T-cell (primary cell): ENCODE measurements around the gene QRSL1. TPM values are rescaled to one million over a fixed set of nuclear protein-coding genes. Genes with fewer than 3 reads are reported as not detected.

Source experiments
- ATAC-seq, 4 experiments: fragments of 200-7000 bp in 3 of 4; fragments of 150-1000 bp in 1 of 4; cut with Tn5 transposase; replicated peaks in 1 of 4; 1 replicate in 3 of 4; 2 replicates in 1 of 4; pipeline ENCODE4 v1.10.0; 2021; ENCODE audit warnings: moderate library complexity in 3 of 4, mild to moderate bottlenecking in 2 of 4, moderate number of reproducible peaks in 1 of 4
- CTCF ChIA-PET, 2 donors: fragments of 300-600 bp; sonication (Branson Sonifier 250); formaldehyde crosslinking; loops; one replicate each; lab custom pipeline; 2022; ENCODE audit warnings: antibody characterized with exemption in 2 of 2; lab: Charles Lee
- POLR2A ChIA-PET, 2 donors: fragments of 300-600 bp; sonication (Branson Sonifier 250); formaldehyde crosslinking; loops; one replicate each; lab custom pipeline; 2022; ENCODE audit warnings: antibody characterized with exemption in 2 of 2; lab: Charles Lee
- DNase-seq, 35 experiments: peaks; one replicate each; pipeline versions ENCODE4 v3.0.0 to v3.0.0-alpha.2; 2013 to 2023
- H3K27ac ChIP-seq: one replicate; pipeline ENCODE4 v1.5.1; 2013; ENCODE audit warnings: low read length
- H3K27me3 ChIP-seq, 2 experiments: replicated peaks in 1 of 2; 1 replicate in 1 of 2; 2 replicates in 1 of 2; pipeline versions ENCODE4 v1.6.1 to v1.7.0; 2013; ENCODE audit warnings: low read length in 1 of 2, mixed read lengths in 1 of 2; ENCODE audit not compliant: control insufficient read depth in 2 of 2, insufficient read depth in 2 of 2; ENCODE audit errors: extremely low read depth in 1 of 2
- H3K36me3 ChIP-seq, 2 donors: 1 replicate in 1 of 2; 2 replicates in 1 of 2; pipeline versions ENCODE4 v1.6.1 to v1.7.0; 2013; ENCODE audit warnings: low read length in 1 of 2; ENCODE audit not compliant: control insufficient read depth in 2 of 2, insufficient read depth in 1 of 2; ENCODE audit errors: extremely low read depth in 1 of 2
- H3K4me1 ChIP-seq, 2 experiments: 1 replicate in 1 of 2; 2 replicates in 1 of 2; pipeline versions ENCODE4 v1.6.1 to v1.7.0; 2013; ENCODE audit warnings: low read length in 2 of 2, mixed read lengths in 1 of 2; ENCODE audit not compliant: insufficient read depth in 2 of 2, control insufficient read depth in 1 of 2; ENCODE audit errors: extremely low read depth in 1 of 2
- H3K4me3 ChIP-seq, 2 donors: 1 replicate in 1 of 2; 2 replicates in 1 of 2; pipeline versions ENCODE4 v1.5.1 to v1.7.0; 2013; ENCODE audit warnings: mild to moderate bottlenecking in 2 of 2, low read length in 1 of 2, moderate library complexity in 1 of 2; ENCODE audit not compliant: control insufficient read depth in 1 of 2; ENCODE audit errors: extremely low read depth in 1 of 2
- H3K9me3 ChIP-seq: 2 replicates; pipeline ENCODE4 v1.7.0; 2013
- H3K27ac Mint-ChIP-seq, 2 donors: one replicate each; pipeline ENCODE4 v1.8.0; 2020 to 2021; ENCODE audit warnings: mild to moderate bottlenecking in 2 of 2, mixed read lengths in 2 of 2
- H3K27me3 Mint-ChIP-seq, 2 donors: one replicate each; pipeline ENCODE4 v1.8.0; 2021 to 2022; ENCODE audit warnings: mixed read lengths in 2 of 2
- H3K36me3 Mint-ChIP-seq: one replicate; pipeline ENCODE4 v1.8.0; 2021; ENCODE audit warnings: mixed read lengths
- H3K4me1 Mint-ChIP-seq, 3 donors: one replicate each; pipeline ENCODE4 v1.8.0; 2020 to 2022; ENCODE audit warnings: mixed read lengths in 3 of 3, mild to moderate bottlenecking in 1 of 3
- H3K4me3 Mint-ChIP-seq, 3 donors: one replicate each; pipeline ENCODE4 v1.8.0; 2020 to 2022; ENCODE audit warnings: mild to moderate bottlenecking in 3 of 3, mixed read lengths in 3 of 3, moderate library complexity in 3 of 3
- H3K9me3 Mint-ChIP-seq, 3 donors: one replicate each; pipeline ENCODE4 v1.8.0; 2020 to 2022; ENCODE audit warnings: mixed read lengths in 3 of 3
- WGBS: methylation state at CpG from one replicate; pipeline ENCODE4 v1.1.5; 2013; ENCODE audit warnings: missing lambda C conversion rate; ENCODE audit not compliant: insufficient coverage; 5-methylcytosine and 5-hydroxymethylcytosine counted together
- total RNA-seq, 35 experiments: library from RNA in 6 of 35; stranded (reverse) in 6 of 35; fragments of 120-200 nt in 1 of 35; gene quantifications; one replicate each; pipeline versions ENCODE4 v1.2.1 to v1.2.4 and lab custom pipeline; 2013 to 2026

The QRSL1 gene
- total RNA-seq, 5 donors from 2014 or later (not counting 1 experiment from before 2014, with no cell fraction given), result 7.6 to 13.8 (median 12.3) TPM

DNA sequence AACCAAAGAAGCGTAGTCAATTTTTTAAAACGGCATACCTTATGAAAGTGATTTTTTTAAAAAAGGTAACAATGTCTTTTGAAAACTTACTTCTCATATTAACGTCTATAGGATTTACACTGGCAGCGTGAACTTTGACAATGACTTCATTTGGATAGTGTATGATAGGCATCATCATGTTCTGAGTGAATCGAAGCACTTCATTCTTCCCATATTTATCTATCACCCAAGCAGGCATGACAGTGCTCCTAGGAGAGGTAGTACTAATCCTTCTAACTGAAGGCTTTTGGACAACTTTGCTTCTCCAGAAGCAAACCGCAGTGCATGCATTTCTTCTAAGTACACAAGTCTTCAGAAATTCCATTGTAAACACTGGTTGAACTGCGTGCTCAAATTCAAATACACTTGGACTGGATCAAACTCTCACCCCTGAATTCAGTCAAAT is 698 bp upstream of the QRSL1 start:
- DNase-seq (peak in 1 of 35 experiments; percentile 6), ATAC-seq (no peak)
- peak overlapping the region; percentile 82 for H3K27ac ChIP-seq
- ChIA-PET CTCF (interaction anchor here (0.8 to 1.6 kb wide), 5 partner anchors 11 to 1912 kb away, joined by 3 to 6 read pairs (median 3); no protein-coding TSS in a partner anchor), POLR2A (interaction anchor here in 1 of 2 donors (0.6 kb wide), 1 partner anchor 405 kb away, joined by 3 read pairs; no protein-coding TSS in a partner anchor)
- H3K4me1 ChIP-seq, result peaks cover 9 to 13% of the 10 kb centered on the region in 2 experiments
- H3K9me3 ChIP-seq, result no peaks in the 10 kb centered on the region
- Mint-ChIP-seq H3K27ac (peak overlapping the region; percentile 92 to 99), H3K4me1 (peaks cover 33 to 42% (median 40%) of the 10 kb centered on the region in 3 donors), H3K4me3 (peak overlapping the region; percentile 89 to 98 (median 94)), H3K36me3 (peaks cover 4% of the 10 kb centered on the region), H3K27me3 (no peaks in the 10 kb centered on the region), H3K9me3 (no peaks in the 10 kb centered on the region)
- H3K36me3 ChIP-seq, result no peaks in the 10 kb centered on the region
- WGBS, result 0% methylated on average over 2 of the region's 7 CpGs
- H3K4me3 ChIP-seq, result peak overlapping the region; percentile 65 to 75
- no peaks in the 10 kb centered on the region for H3K27me3 ChIP-seq

DNA sequence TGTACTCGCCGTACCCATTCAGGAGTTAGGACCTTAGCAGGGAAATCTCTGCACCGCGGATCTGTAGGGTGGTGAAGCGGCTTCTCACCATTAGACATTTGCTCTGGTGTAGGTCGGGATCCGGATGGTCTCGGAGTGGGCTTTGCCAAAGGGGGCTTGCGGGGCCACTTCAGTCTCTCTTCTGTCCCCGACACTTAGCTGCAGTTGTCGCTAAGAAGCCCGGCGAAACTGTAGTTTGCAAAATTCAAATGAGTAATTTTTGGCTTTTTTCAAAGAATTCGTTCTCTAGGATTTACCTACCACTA is 433 bp downstream of the QRSL1 start:
- ATAC-seq (no peak), DNase-seq (no peak)
- CTCF ChIA-PET, result interaction anchor here in 1 of 2 donors (0.5 kb wide), 2 partner anchors 124 to 399 kb away, joined by 4 to 7 read pairs; no protein-coding TSS in a partner anchor
- Mint-ChIP-seq H3K9me3 (no peaks in the 10 kb centered on the region), H3K4me3 (peak overlapping the region; percentile 89 to 98 (median 94)), H3K27ac (peak overlapping the region; percentile 92 to 99), H3K4me1 (peaks cover 45 to 50% (median 46%) of the 10 kb centered on the region in 3 donors), H3K27me3 (no peaks in the 10 kb centered on the region), H3K36me3 (peaks cover 11% of the 10 kb centered on the region)
- H3K36me3 ChIP-seq, result no peaks in the 10 kb centered on the region
- peaks cover 9 to 13% of the 10 kb centered on the region in 2 experiments for H3K4me1 ChIP-seq
- no peaks in the 10 kb centered on the region for H3K9me3 ChIP-seq
- POLR2A ChIA-PET, result interaction anchor here in 1 of 2 donors (0.8 to 1.0 kb wide), 2 partner anchors 8 to 181 kb away, joined by 3 read pairs; no protein-coding TSS in a partner anchor
- 0% methylated on average over 9 of the region's 14 CpGs for WGBS
- no peaks in the 10 kb centered on the region for H3K27me3 ChIP-seq
- peak overlapping the region; percentile 65 to 75 for H3K4me3 ChIP-seq
- peak overlapping the region; percentile 82 for H3K27ac ChIP-seq

DNA sequence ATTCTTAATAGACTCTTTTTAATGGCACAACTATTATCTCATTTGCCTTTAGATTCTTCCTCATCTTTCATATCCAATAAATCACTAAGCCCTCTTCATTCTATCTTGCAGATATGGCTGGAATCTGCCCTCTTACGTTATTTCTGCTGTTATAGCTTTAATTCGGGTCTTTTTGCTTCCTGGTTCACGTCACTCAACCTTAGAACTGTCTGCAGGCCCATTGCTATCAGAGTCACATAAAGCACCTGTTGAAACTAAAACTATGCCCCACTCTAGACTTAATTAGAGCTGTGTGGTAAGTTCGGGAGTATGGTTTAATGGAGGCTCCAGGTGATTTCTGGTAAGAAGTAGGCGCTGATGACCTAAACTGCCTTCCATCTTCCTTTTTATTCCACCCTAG is 988 bp downstream of the QRSL1 start:
- Histone ChIP-seq H3K4me3 (peak overlapping the region; percentile 65 to 75), H3K27ac (no peak overlapping the region), H3K4me1 (peaks cover 9 to 13% of the 10 kb centered on the region in 2 experiments), H3K27me3 (no peaks in the 10 kb centered on the region), H3K9me3 (no peaks in the 10 kb centered on the region), H3K36me3 (peaks cover 0 to 4% of the 10 kb centered on the region in 2 donors)
- Mint-ChIP-seq H3K36me3 (peaks cover 12% of the 10 kb centered on the region), H3K4me3 (peak overlapping the region; percentile 89 to 98 (median 94)), H3K27me3 (no peaks in the 10 kb centered on the region), H3K9me3 (no peaks in the 10 kb centered on the region), H3K4me1 (peaks cover 50 to 54% (median 52%) of the 10 kb centered on the region in 3 donors), H3K27ac (no peak overlapping the region)
- CTCF ChIA-PET, result interaction anchor here in 1 of 2 donors (0.5 to 1.0 kb wide), 3 partner anchors 17 to 399 kb away, joined by 3 to 7 read pairs (median 4); no protein-coding TSS in a partner anchor
- ATAC-seq, result no peak
- POLR2A ChIA-PET, result interaction anchor here (0.5 to 1.0 kb wide), 5 partner anchors 9 to 182 kb away, joined by 3 to 4 read pairs (median 3); no protein-coding TSS in a partner anchor
- 57% methylated on average over 1 of the region's 5 CpGs for WGBS
- DNase-seq, result peak in 1 of 35 experiments; percentile 5

DNA sequence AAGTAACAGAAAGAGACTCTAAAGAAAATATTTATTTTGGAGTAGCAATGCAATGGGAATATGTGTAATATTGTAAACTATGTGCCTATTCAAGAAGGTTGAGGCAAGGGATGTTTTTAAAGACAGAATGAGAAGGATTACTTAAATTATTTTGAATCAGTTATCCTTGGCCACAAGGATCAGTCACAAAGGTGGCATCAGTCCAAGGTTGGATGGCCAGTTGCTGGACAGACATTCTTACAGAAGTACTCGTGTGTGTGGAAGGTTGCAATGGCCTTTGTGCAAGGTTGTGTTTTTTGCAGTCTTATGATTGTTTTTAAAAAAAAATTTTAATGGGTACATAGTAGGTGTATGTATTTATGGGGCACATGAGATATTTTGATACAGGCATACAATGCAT is 2.0 kb downstream of the QRSL1 start:
- CTCF ChIA-PET, result no interaction called here
- Histone ChIP-seq H3K4me3 (no peak overlapping the region), H3K27me3 (no peaks in the 10 kb centered on the region), H3K9me3 (no peaks in the 10 kb centered on the region), H3K4me1 (peaks cover 9 to 13% of the 10 kb centered on the region in 2 experiments), H3K36me3 (peaks cover 0 to 4% of the 10 kb centered on the region in 2 donors), H3K27ac (no peak overlapping the region)
- ATAC-seq (no peak), DNase-seq (no peak)
- POLR2A ChIA-PET, result no interaction called here
- 83% methylated on average over 1 of the region's 1 CpG for WGBS
- H3K27ac Mint-ChIP-seq, result no peak overlapping the region
- peaks cover 51 to 55% (median 52%) of the 10 kb centered on the region in 3 donors for H3K4me1 Mint-ChIP-seq
- H3K4me3 Mint-ChIP-seq, result no peak overlapping the region
- H3K9me3 Mint-ChIP-seq, result no peaks in the 10 kb centered on the region
- no peaks in the 10 kb centered on the region for H3K27me3 Mint-ChIP-seq
- peaks cover 11% of the 10 kb centered on the region for H3K36me3 Mint-ChIP-seq

DNA sequence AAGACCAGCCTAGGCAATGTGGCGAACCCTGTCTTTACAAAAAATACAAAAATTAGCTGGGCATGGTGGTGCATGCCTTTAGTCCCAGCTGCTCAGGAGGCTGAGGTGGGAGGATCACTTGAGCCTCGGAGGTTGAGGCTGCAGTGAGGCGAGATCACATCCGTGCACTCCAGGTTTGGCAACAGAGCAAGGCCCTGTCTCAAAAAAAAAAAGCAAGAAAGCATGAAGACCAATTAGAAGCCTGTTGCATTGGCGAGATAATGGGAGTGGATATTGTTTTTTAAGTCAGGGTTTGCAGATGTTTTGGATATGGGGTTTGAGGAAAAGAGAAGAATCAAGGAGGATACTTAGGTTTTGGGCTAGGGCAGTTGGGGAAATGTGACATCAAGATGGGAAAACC is 5.2 kb downstream of the QRSL1 start:
- WGBS, result 95% methylated on average over 4 of the region's 5 CpGs
- peaks cover 0 to 4% of the 10 kb centered on the region in 2 donors for H3K36me3 ChIP-seq
- no peaks in the 10 kb centered on the region for H3K9me3 Mint-ChIP-seq
- no peaks in the 10 kb centered on the region for H3K9me3 ChIP-seq
- peaks cover 19% of the 10 kb centered on the region for H3K36me3 Mint-ChIP-seq
- H3K4me3 Mint-ChIP-seq, result no peak overlapping the region
- no peak for ATAC-seq
- DNase-seq, result no peak
- H3K27me3 ChIP-seq, result no peaks in the 10 kb centered on the region
- H3K4me1 ChIP-seq, result peaks cover 6 to 7% of the 10 kb centered on the region in 2 experiments
- H3K4me1 Mint-ChIP-seq, result peaks cover 53 to 59% (median 57%) of the 10 kb centered on the region in 3 donors
- no peak overlapping the region for H3K27ac Mint-ChIP-seq
- POLR2A ChIA-PET, result interaction anchor here in 1 of 2 donors (0.6 kb wide), 1 partner anchor 125 kb away, joined by 4 read pairs; no protein-coding TSS in a partner anchor
- CTCF ChIA-PET, result interaction anchor here in 1 of 2 donors (0.8 kb wide), 1 partner anchor 10 kb away, joined by 4 read pairs; no protein-coding TSS in a partner anchor
- no peak overlapping the region for H3K4me3 ChIP-seq
- no peak overlapping the region for H3K27ac ChIP-seq
- H3K27me3 Mint-ChIP-seq, result no peaks in the 10 kb centered on the region

DNA sequence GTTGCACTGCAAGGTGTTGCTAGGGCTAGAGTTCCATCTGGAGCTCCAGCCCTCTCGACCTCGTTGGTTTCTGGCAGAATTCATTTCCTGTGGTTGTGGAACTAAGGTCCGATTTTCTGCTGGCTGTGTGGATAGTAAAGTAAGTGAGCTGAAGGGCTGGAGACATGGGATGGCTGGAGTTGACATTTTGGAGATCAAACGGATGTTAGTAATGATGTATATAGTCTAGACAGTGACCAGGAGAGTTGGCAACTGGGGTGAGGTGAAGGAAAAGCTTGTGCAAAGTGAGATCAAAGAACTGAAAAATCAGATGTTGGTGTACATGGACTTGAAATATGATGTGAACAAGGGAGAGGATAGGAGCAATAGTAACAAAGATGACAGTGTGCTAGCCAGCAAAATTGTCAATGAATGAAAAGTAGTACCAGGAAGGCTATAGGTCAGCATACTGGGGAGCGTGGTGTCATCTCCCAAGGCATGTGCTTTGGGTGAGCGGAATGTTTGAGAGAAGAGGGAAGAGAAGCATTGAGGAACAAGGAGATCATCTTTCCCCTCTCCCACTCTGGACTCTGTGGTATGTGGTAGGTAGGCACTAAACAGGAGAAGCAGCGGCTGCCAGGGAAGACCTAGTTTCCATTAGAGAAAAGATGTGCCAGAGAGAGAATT is 7.8 kb downstream of the QRSL1 start:
- CTCF ChIA-PET, result interaction anchor here (0.6 to 1.2 kb wide), 2 partner anchors 29 to 1207 kb away, joined by 3 read pairs; no protein-coding TSS in a partner anchor
- Mint-ChIP-seq H3K36me3 (peaks cover 26% of the 10 kb centered on the region), H3K4me1 (peaks cover 35 to 49% (median 44%) of the 10 kb centered on the region in 3 donors), H3K27ac (peak overlapping the region in 1 of 2 donors; percentile 43), H3K9me3 (no peaks in the 10 kb centered on the region), H3K4me3 (no peak overlapping the region), H3K27me3 (no peaks in the 10 kb centered on the region)
- H3K9me3 ChIP-seq, result no peaks in the 10 kb centered on the region
- no peak overlapping the region for H3K27ac ChIP-seq
- H3K4me1 ChIP-seq, result no peaks in the 10 kb centered on the region
- POLR2A ChIA-PET, result no interaction called here
- ATAC-seq (no peak), DNase-seq (no peak)
- no peak overlapping the region for H3K4me3 ChIP-seq
- WGBS, result 44% methylated on average over 4 of the region's 7 CpGs
- no peaks in the 10 kb centered on the region for H3K27me3 ChIP-seq
- H3K36me3 ChIP-seq, result peaks cover 0 to 6% of the 10 kb centered on the region in 2 donors
